B cell (primary cell): Measurements from ENCODE around the gene POLR1D. TPM values are rescaled to one million over a fixed set of nuclear protein-coding genes. Genes with fewer than 3 reads are reported as not detected.

Source experiments
- ATAC-seq: fragments of 200-7000 bp; cut with Tn5 transposase; one replicate; pipeline ENCODE4 v1.10.0; 2021; ENCODE audit warnings: low read depth, mild to moderate bottlenecking, moderate number of reproducible peaks, moderate library complexity
- CTCF ChIA-PET: fragments of 350-600 bp; sonication (Branson Sonifier 250); formaldehyde crosslinking; loops from one replicate; lab custom pipeline; 2021; ENCODE audit warnings: antibody characterized with exemption, inconsistent platforms; lab: Charles Lee
- POLR2A ChIA-PET: fragments of 350-600 bp; sonication (Branson Sonifier 250); formaldehyde crosslinking; loops from one replicate; lab custom pipeline; 2021; ENCODE audit warnings: antibody characterized with exemption; lab: Charles Lee
- DNase-seq: peaks from one replicate; pipeline ENCODE4 v3.0.0; 2013
- H2AFZ ChIP-seq: 2 replicates; pipeline ENCODE4 v1.6.1; 2012; ENCODE audit warnings: mild to moderate bottlenecking, low read depth, low read length; ENCODE audit not compliant: insufficient read depth, poor library complexity, severe bottlenecking
- H3K27ac ChIP-seq, 2 donors: 1 replicate in 1 of 2; 2 replicates in 1 of 2; pipeline ENCODE4 v1.5.1; 2012 to 2013; ENCODE audit warnings: low read length in 2 of 2, mild to moderate bottlenecking in 2 of 2, moderate library complexity in 1 of 2
- H3K27me3 ChIP-seq, 4 experiments: fragments of 200-600 bp in 1 of 4; sonication (generic) in 1 of 4; replicated peaks in 1 of 4; 1 replicate in 2 of 4; 2 replicates in 2 of 4; pipeline versions ENCODE4 v1.6.1 to v1.7.0; 2013 to 2016; ENCODE audit warnings: low read length in 3 of 4, mild to moderate bottlenecking in 2 of 4, mixed read lengths in 1 of 4, moderate library complexity in 1 of 4; ENCODE audit not compliant: insufficient read depth in 4 of 4, control insufficient read depth in 3 of 4; ENCODE audit errors: control extremely low read depth in 1 of 4
- H3K36me3 ChIP-seq, 2 experiments: replicated peaks in 1 of 2; 1 replicate in 1 of 2; 2 replicates in 1 of 2; pipeline versions ENCODE4 v1.6.1 to v1.7.1; 2013; ENCODE audit warnings: low read length in 1 of 2; ENCODE audit not compliant: insufficient read depth in 2 of 2, control insufficient read depth in 1 of 2; ENCODE audit errors: control extremely low read depth in 1 of 2, extremely low read depth in 1 of 2
- H3K4me1 ChIP-seq, 2 donors: fragments of 200-600 bp in 1 of 2; sonication (generic) in 1 of 2; 1 replicate in 1 of 2; 2 replicates in 1 of 2; pipeline versions ENCODE4 v1.5.1 to v1.6.1; 2013 to 2017; ENCODE audit warnings: low read length in 2 of 2; ENCODE audit not compliant: control insufficient read depth in 2 of 2, insufficient read depth in 2 of 2
- H3K4me2 ChIP-seq: replicated peaks from 2 replicates; pipeline ENCODE3; 2012; ENCODE audit warnings: mild to moderate bottlenecking, low read depth, low read length; ENCODE audit not compliant: poor library complexity, severe bottlenecking
- H3K4me3 ChIP-seq, 5 experiments: fragments of 200-600 bp in 1 of 5; sonication (generic) in 1 of 5; 1 replicate in 3 of 5; 2 replicates in 2 of 5; pipeline versions ENCODE4 v1.5.1 to v1.7.0; 2011 to 2016; ENCODE audit warnings: low read length in 4 of 5, mild to moderate bottlenecking in 4 of 5, low read depth in 2 of 5, control low read depth in 1 of 5, moderate library complexity in 1 of 5; ENCODE audit not compliant: insufficient read depth in 1 of 5; ENCODE audit errors: control extremely low read depth in 1 of 5, extremely low read depth in 1 of 5
- H3K79me2 ChIP-seq: fragments of 200-600 bp; sonication (generic); one replicate; pipeline ENCODE4 v1.6.0; 2016; ENCODE audit warnings: low read length; ENCODE audit not compliant: control insufficient read depth, insufficient read depth
- H3K9ac ChIP-seq: fragments of 200-600 bp; sonication (generic); 2 replicates; pipeline ENCODE4 v1.6.1; 2017; ENCODE audit warnings: mild to moderate bottlenecking, low read length, moderate library complexity
- H3K9me3 ChIP-seq, 3 donors: one replicate each; pipeline versions ENCODE4 v1.6.1 to v1.7.1; 2013; ENCODE audit warnings: low read length in 2 of 3; ENCODE audit not compliant: control insufficient read depth in 2 of 3, insufficient read depth in 1 of 3; ENCODE audit errors: control extremely low read depth in 1 of 3
- H4K20me1 ChIP-seq: 2 replicates; pipeline ENCODE4 v1.6.0; 2012; ENCODE audit warnings: mild to moderate bottlenecking, low read length; ENCODE audit not compliant: insufficient read depth, control insufficient read depth, poor library complexity, severe bottlenecking
- H3K27ac Mint-ChIP-seq: one replicate; pipeline ENCODE4 v1.8.0; 2021; ENCODE audit warnings: mixed read lengths
- H3K27me3 Mint-ChIP-seq: one replicate; pipeline ENCODE4 v1.8.0; 2021; ENCODE audit warnings: mixed read lengths
- H3K4me1 Mint-ChIP-seq: one replicate; pipeline ENCODE4 v1.8.0; 2021; ENCODE audit warnings: mixed read lengths
- H3K4me3 Mint-ChIP-seq: one replicate; pipeline ENCODE4 v1.8.0; 2021; ENCODE audit warnings: mixed read lengths
- H3K9me3 Mint-ChIP-seq: one replicate; pipeline ENCODE4 v1.8.0; 2022; ENCODE audit warnings: mixed read lengths; ENCODE audit not compliant: insufficient read depth
- EZH2 ChIP-seq: IDR thresholded peaks from 2 replicates; pipeline ENCODE4 v1.6.1; 2012; ENCODE audit warnings: borderline replicate concordance, low read depth, mild to moderate bottlenecking, moderate library complexity, low read length; ENCODE audit not compliant: insufficient read depth, poor library complexity, severe bottlenecking
- WGBS: methylation state at CpG from one replicate; pipeline ENCODE4 v1.1.5; 2013; ENCODE audit warnings: missing lambda C conversion rate; ENCODE audit not compliant: insufficient coverage; 5-methylcytosine and 5-hydroxymethylcytosine counted together
- intact Hi-C: fragments of 100-400 bp; cut with micrococcal nuclease; formaldehyde crosslinking; loops from one replicate; pipeline ENCODE4 v1.10.0; 2022
- polyA plus RNA-seq: library from polyadenylated mRNA; depleted of rRNA; stranded (reverse); fragments of >200 nt; gene quantifications from 2 replicates; pipeline ENCODE4 v1.2.3, GENCODE V29; 2012
- total RNA-seq, 2 donors: library from RNA; stranded (reverse); fragments of 120-200 nt in 1 of 2; gene quantifications; 1 replicate in 1 of 2; 2 replicates in 1 of 2; pipeline versions ENCODE4 v1.2.3 to v1.2.4, GENCODE V29; 2013 to 2022
- TF ChIP-seq, protein P1 (sequence below): fragments of 200-600 bp; IDR thresholded peaks from one replicate; pipeline ENCODE4 v1.8.0; 2022; ENCODE audit warnings: antibody characterized with exemption, mild to moderate bottlenecking

The POLR1D gene
- total and polyA plus RNA-seq, 2 donors (not counting 1 experiment from before 2014, with no cell fraction given): 130 to 144 TPM

DNA sequence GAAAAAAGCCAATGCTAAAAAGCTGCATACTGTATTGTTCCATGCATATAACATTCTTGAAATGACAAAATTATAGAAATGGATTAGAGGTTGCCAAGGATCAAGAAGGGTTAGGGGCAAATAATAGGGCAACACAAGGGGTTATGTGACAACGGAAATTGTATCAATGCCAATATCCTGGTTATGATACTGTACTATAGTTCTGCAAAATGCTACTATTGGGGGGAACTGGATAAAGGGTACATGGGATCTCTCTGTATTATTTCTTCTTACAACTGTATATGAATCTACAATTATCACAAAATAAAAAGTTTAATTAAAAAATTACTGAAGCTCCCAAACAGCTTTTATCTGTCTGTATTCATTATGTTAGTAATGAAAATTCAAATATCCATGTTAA is 33.3 kb upstream of the POLR1D start:
- H2AFZ ChIP-seq: no peak overlapping the region
- no peak for ATAC-seq
- POLR2A ChIA-PET: no interaction called here
- H3K9me3 Mint-ChIP-seq: peaks cover 3% of the 10 kb centered on the region
- no peak overlapping the region for H3K4me3 Mint-ChIP-seq
- H3K4me1 Mint-ChIP-seq: peaks cover 18% of the 10 kb centered on the region
- H3K9ac ChIP-seq: no peak overlapping the region
- no peak overlapping the region for H3K27ac ChIP-seq
- CTCF ChIA-PET: no interaction called here
- peaks cover 0 to 5% (median 0%) of the 10 kb centered on the region in 3 donors for H3K9me3 ChIP-seq
- no peak overlapping the region for H3K4me2 ChIP-seq
- H3K27me3 ChIP-seq: no peaks in the 10 kb centered on the region
- H3K79me2 ChIP-seq: peaks cover 91% of the 10 kb centered on the region
- peaks cover 23% of the 10 kb centered on the region for H4K20me1 ChIP-seq
- H3K27ac Mint-ChIP-seq: no peak overlapping the region
- DNase-seq: no peak
- TF ChIP-seq, protein P1, sequence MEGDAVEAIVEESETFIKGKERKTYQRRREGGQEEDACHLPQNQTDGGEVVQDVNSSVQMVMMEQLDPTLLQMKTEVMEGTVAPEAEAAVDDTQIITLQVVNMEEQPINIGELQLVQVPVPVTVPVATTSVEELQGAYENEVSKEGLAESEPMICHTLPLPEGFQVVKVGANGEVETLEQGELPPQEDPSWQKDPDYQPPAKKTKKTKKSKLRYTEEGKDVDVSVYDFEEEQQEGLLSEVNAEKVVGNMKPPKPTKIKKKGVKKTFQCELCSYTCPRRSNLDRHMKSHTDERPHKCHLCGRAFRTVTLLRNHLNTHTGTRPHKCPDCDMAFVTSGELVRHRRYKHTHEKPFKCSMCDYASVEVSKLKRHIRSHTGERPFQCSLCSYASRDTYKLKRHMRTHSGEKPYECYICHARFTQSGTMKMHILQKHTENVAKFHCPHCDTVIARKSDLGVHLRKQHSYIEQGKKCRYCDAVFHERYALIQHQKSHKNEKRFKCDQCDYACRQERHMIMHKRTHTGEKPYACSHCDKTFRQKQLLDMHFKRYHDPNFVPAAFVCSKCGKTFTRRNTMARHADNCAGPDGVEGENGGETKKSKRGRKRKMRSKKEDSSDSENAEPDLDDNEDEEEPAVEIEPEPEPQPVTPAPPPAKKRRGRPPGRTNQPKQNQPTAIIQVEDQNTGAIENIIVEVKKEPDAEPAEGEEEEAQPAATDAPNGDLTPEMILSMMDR: no peak
- no peak for TF ChIP-seq EZH2
- intact Hi-C loops: no loop called here
- H3K4me3 ChIP-seq: no peak overlapping the region
- WGBS: no CpG with 5 or more reads among the region's 1 CpG
- H3K4me1 ChIP-seq: peaks cover 24 to 29% of the 10 kb centered on the region in 2 donors
- H3K36me3 ChIP-seq: no peaks in the 10 kb centered on the region
- H3K27me3 Mint-ChIP-seq: no peaks in the 10 kb centered on the region

DNA sequence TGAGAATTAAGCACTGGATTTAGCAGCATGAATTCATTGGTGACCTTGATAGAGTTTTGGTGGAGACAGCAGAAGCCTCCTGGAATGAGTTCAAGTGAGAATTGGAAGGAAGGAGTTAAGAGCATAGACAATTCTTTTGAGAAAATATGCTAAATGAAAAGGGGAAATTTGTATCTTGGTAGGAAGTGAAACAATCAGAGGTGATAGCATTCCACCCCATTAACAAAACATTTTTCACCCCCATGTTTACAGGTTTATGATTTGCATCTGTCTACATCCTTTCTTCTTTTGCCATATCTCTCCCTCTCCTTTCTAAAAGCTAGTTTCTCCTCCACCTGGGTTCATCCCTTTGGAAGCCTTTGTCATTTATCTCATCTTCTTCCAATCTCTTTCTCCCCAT is 28.8 kb upstream of the POLR1D start:
- CTCF ChIA-PET: no interaction called here
- H3K4me3 Mint-ChIP-seq: no peak overlapping the region

More for the DNA sequence above, 28.8 kb upstream of the POLR1D start:
- peaks cover 3% of the 10 kb centered on the region for H3K9me3 Mint-ChIP-seq
- H3K79me2 ChIP-seq: peaks cover 71% of the 10 kb centered on the region
- intact Hi-C loops: no loop called here
- TF ChIP-seq EZH2: no peak
- TF ChIP-seq, protein P1: no peak
- DNase-seq (peak; percentile 31), ATAC-seq (no peak)
- H3K27ac ChIP-seq: no peak overlapping the region
- no peak overlapping the region for H3K27ac Mint-ChIP-seq
- H3K9ac ChIP-seq: no peak overlapping the region
- peak overlapping the region; percentile 47 for H3K4me2 ChIP-seq
- peaks cover 40 to 43% of the 10 kb centered on the region in 2 donors for H3K4me1 ChIP-seq
- H3K9me3 ChIP-seq: peaks cover 0 to 5% (median 0%) of the 10 kb centered on the region in 3 donors
- H3K27me3 Mint-ChIP-seq: no peaks in the 10 kb centered on the region
- no peak overlapping the region for H3K4me3 ChIP-seq
- no peaks in the 10 kb centered on the region for H4K20me1 ChIP-seq
- H3K27me3 ChIP-seq: no peaks in the 10 kb centered on the region
- H3K36me3 ChIP-seq: no peaks in the 10 kb centered on the region
- H3K4me1 Mint-ChIP-seq: peaks cover 3% of the 10 kb centered on the region
- H2AFZ ChIP-seq: no peak overlapping the region
- POLR2A ChIA-PET: no interaction called here
